H9 (cell line): ENCODE results near the gene WFDC1. TPM values are rescaled to one million over a fixed set of nuclear protein-coding genes. Genes with fewer than 3 reads are reported as not detected.

ENCODE experiments used
- DNase-seq: peaks from one replicate; pipeline ENCODE4 v3.0.0-alpha.2; 2017
- H2AFZ ChIP-seq: one replicate; pipeline ENCODE4 v1.6.1; 2013; ENCODE audit warnings: mild to moderate bottlenecking, low read length, control low read depth, moderate library complexity
- H2AK5ac ChIP-seq: 2 replicates; pipeline ENCODE4 v1.6.1; 2013; ENCODE audit warnings: low read length, control low read depth, mixed read lengths; ENCODE audit not compliant: insufficient read length
- H2BK120ac ChIP-seq: one replicate; pipeline ENCODE4 v1.6.1; 2013; ENCODE audit warnings: low read depth, mild to moderate bottlenecking, low read length, control low read depth, inconsistent platforms; ENCODE audit not compliant: poor library complexity, severe bottlenecking
- H2BK12ac ChIP-seq: 2 replicates; pipeline ENCODE4 v1.6.1; 2013; ENCODE audit warnings: low read length, control low read depth, mixed read lengths, low read depth; ENCODE audit not compliant: insufficient read length
- H2BK15ac ChIP-seq: 2 replicates; pipeline ENCODE4 v1.6.1; 2013; ENCODE audit warnings: low read depth, low read length, control low read depth
- H2BK20ac ChIP-seq: one replicate; pipeline ENCODE4 v1.6.1; 2013; ENCODE audit warnings: low read depth, mild to moderate bottlenecking, low read length, control low read depth, inconsistent platforms; ENCODE audit not compliant: poor library complexity, severe bottlenecking
- H2BK5ac ChIP-seq: 2 replicates; pipeline ENCODE4 v1.6.1; 2013; ENCODE audit warnings: low read length, control low read depth, mixed read lengths; ENCODE audit not compliant: insufficient read length
- H3K14ac ChIP-seq: 2 replicates; pipeline ENCODE4 v1.6.1; 2013; ENCODE audit warnings: low read length, control low read depth; ENCODE audit not compliant: insufficient read depth
- H3K18ac ChIP-seq: 2 replicates; pipeline ENCODE4 v1.6.1; 2013; ENCODE audit warnings: low read depth, mild to moderate bottlenecking, mixed read lengths, low read length, control low read depth; ENCODE audit not compliant: insufficient read length
- H3K23ac ChIP-seq: 2 replicates; pipeline ENCODE4 v1.6.1; 2013; ENCODE audit warnings: low read length, control low read depth, mixed read lengths, low read depth; ENCODE audit not compliant: insufficient read length
- H3K23me2 ChIP-seq: 2 replicates; pipeline ENCODE4 v1.6.1; 2013; ENCODE audit warnings: low read depth, mild to moderate bottlenecking, mixed read lengths, low read length, control low read depth; ENCODE audit not compliant: insufficient read length, poor library complexity, severe bottlenecking
- H3K27ac ChIP-seq: 2 replicates; pipeline ENCODE4 v1.5.1; 2013; ENCODE audit warnings: low read length, control low read depth, mixed read lengths, low read depth; ENCODE audit not compliant: insufficient read length
- H3K27me3 ChIP-seq: 2 replicates; pipeline ENCODE4 v1.6.1; 2013; ENCODE audit warnings: low read length, control low read depth, inconsistent platforms; ENCODE audit not compliant: insufficient read depth
- H3K4ac ChIP-seq: 2 replicates; pipeline ENCODE4 v1.6.1; 2013; ENCODE audit warnings: low read depth, mild to moderate bottlenecking, control low read depth, inconsistent platforms, low read length, moderate library complexity
- H3K4me1 ChIP-seq: 2 replicates; pipeline ENCODE4 v1.6.1; 2013; ENCODE audit warnings: low read length, control low read depth, inconsistent platforms; ENCODE audit not compliant: insufficient read depth
- H3K4me2 ChIP-seq: 2 replicates; pipeline ENCODE4 v1.6.1; 2013; ENCODE audit warnings: low read length, control low read depth, mixed read lengths; ENCODE audit not compliant: insufficient read length, insufficient read depth
- H3K56ac ChIP-seq: 2 replicates; pipeline ENCODE4 v1.6.1; 2013; ENCODE audit warnings: low read depth, mild to moderate bottlenecking, mixed read lengths, low read length, control low read depth; ENCODE audit not compliant: insufficient read length
- H3K79me1 ChIP-seq: 2 replicates; pipeline ENCODE4 v1.6.1; 2013; ENCODE audit warnings: low read depth, mild to moderate bottlenecking, moderate library complexity, low read length, control low read depth, inconsistent platforms; ENCODE audit not compliant: insufficient read depth, poor library complexity, severe bottlenecking
- H3K79me2 ChIP-seq: 2 replicates; pipeline ENCODE4 v1.6.1; 2013; ENCODE audit warnings: low read length, control low read depth, inconsistent platforms; ENCODE audit not compliant: insufficient read depth
- H3K9ac ChIP-seq: 2 replicates; pipeline ENCODE4 v1.6.1; 2013; ENCODE audit warnings: low read length, control low read depth, mixed read lengths; ENCODE audit not compliant: insufficient read length; ENCODE audit errors: extremely low read depth
- H3K9me3 ChIP-seq: one replicate; pipeline ENCODE4 v1.6.1; 2013; ENCODE audit warnings: low read depth, low read length, inconsistent platforms; ENCODE audit not compliant: control insufficient read depth
- H3T11ph ChIP-seq: one replicate; pipeline ENCODE4 v1.6.1; 2013; ENCODE audit warnings: mild to moderate bottlenecking, low read length, control low read depth, inconsistent platforms
- H4K20me1 ChIP-seq: one replicate; pipeline ENCODE4 v1.6.1; 2013; ENCODE audit not compliant: control insufficient read depth, insufficient read length, insufficient read depth
- H4K5ac ChIP-seq: 2 replicates; pipeline ENCODE4 v1.6.1; 2013; ENCODE audit warnings: low read depth, mild to moderate bottlenecking, mixed read lengths, low read length, control low read depth; ENCODE audit not compliant: insufficient read length
- H4K8ac ChIP-seq: replicated peaks from 2 replicates; pipeline ENCODE4 v1.6.1; 2013; ENCODE audit warnings: low read length, control low read depth, mixed read lengths, low read depth; ENCODE audit not compliant: insufficient read length
- H4K91ac ChIP-seq: 2 replicates; pipeline ENCODE4 v1.6.1; 2013; ENCODE audit warnings: low read depth, mild to moderate bottlenecking, moderate library complexity, mixed read lengths, low read length, control low read depth; ENCODE audit not compliant: insufficient read length
- H3K27ac Mint-ChIP-seq, 3 experiments: 2 replicates in 2 of 3; 3 replicates in 1 of 3; pipeline ENCODE4 v1.8.0; 2020 to 2021; ENCODE audit warnings: mixed read lengths in 3 of 3, mild to moderate bottlenecking in 1 of 3, moderate library complexity in 1 of 3
- H3K27me3 Mint-ChIP-seq: 2 replicates; pipeline ENCODE4 v1.8.0; 2021; ENCODE audit warnings: low read depth, mild to moderate bottlenecking, moderate library complexity, mixed read lengths
- H3K36me3 Mint-ChIP-seq, 3 experiments: 2 replicates in 2 of 3; 3 replicates in 1 of 3; pipeline ENCODE4 v1.8.0; 2020 to 2021; ENCODE audit warnings: low read depth in 3 of 3, mixed read lengths in 3 of 3; ENCODE audit not compliant: insufficient read depth in 1 of 3
- H3K4me1 Mint-ChIP-seq, 2 experiments: 2 replicates each; pipeline ENCODE4 v1.8.0; 2020; ENCODE audit warnings: mixed read lengths in 2 of 2
- H3K4me3 Mint-ChIP-seq, 2 experiments: 2 replicates in 1 of 2; 3 replicates in 1 of 2; pipeline ENCODE4 v1.8.0; 2020 to 2021; ENCODE audit warnings: mild to moderate bottlenecking in 2 of 2, mixed read lengths in 2 of 2, moderate library complexity in 1 of 2
- H3K9me3 Mint-ChIP-seq, 2 experiments: 2 replicates in 1 of 2; 3 replicates in 1 of 2; pipeline ENCODE4 v1.8.0; 2020; ENCODE audit warnings: mild to moderate bottlenecking in 2 of 2, mixed read lengths in 2 of 2, moderate library complexity in 1 of 2
- CTCF ChIP-seq: fragments of 200-600 bp; sonication (generic); conservative IDR thresholded peaks from 3 replicates; pipeline ENCODE4 v1.8.0; 2021; ENCODE audit warnings: antibody characterized with exemption, mild to moderate bottlenecking
- WGBS: extraction: QIAGEN DNeasy Blood & Tissue Kit; methylation state at CpG from one replicate; pipeline ENCODE4 v1.1.7; 2013; ENCODE audit warnings: missing lambda C conversion rate, low lambda C conversion rate, mixed read lengths; ENCODE audit not compliant: insufficient read length; ENCODE audit errors: extremely low coverage; 5-methylcytosine and 5-hydroxymethylcytosine counted together
- total RNA-seq: library from RNA; stranded (reverse); gene quantifications from 2 replicates; pipeline ENCODE4 v1.2.1, GENCODE V29; 2021

WFDC1 gene
- total RNA-seq, 1 experiment from 2014 or later, result 0.24 TPM

- H3K27ac ChIP-seq, result no peak overlapping the region
- peaks cover 2% of the 10 kb centered on the region for H3K27me3 Mint-ChIP-seq
- no CpG with 5 or more reads among the region's 5 CpGs for WGBS
- H3K4me1 ChIP-seq, result no peaks in the 10 kb centered on the region
- no peak overlapping the region for H3K56ac ChIP-seq
- H2AK5ac ChIP-seq, result no peak overlapping the region
- H4K91ac ChIP-seq, result no peak overlapping the region
- no peak overlapping the region for H3K18ac ChIP-seq
- H3K27me3 ChIP-seq, result no peaks in the 10 kb centered on the region
- no peaks in the 10 kb centered on the region for H3K36me3 Mint-ChIP-seq
- no peaks in the 10 kb centered on the region for H3K9me3 ChIP-seq
- no peak overlapping the region for H3K4ac ChIP-seq
- no peak overlapping the region for H3K4me2 ChIP-seq
- H3K23me2 ChIP-seq, result no peaks in the 10 kb centered on the region
- no peaks in the 10 kb centered on the region for H3K79me2 ChIP-seq
- no peak overlapping the region for H2BK120ac ChIP-seq
- no peak overlapping the region for H3K4me3 Mint-ChIP-seq
- H3K14ac ChIP-seq, result no peak overlapping the region
- H3K23ac ChIP-seq, result no peak overlapping the region
- no peaks in the 10 kb centered on the region for H3K9me3 Mint-ChIP-seq
- no peak overlapping the region for H3T11ph ChIP-seq
- H2BK12ac ChIP-seq, result no peak overlapping the region
- H2BK20ac ChIP-seq, result no peak overlapping the region
- no peak overlapping the region for H2BK5ac ChIP-seq
- H4K5ac ChIP-seq, result no peak overlapping the region
- no peak overlapping the region for H2BK15ac ChIP-seq
- H4K8ac ChIP-seq, result no peak overlapping the region
- H3K9ac ChIP-seq, result no peak overlapping the region
- DNase-seq, result no peak
- no peak for TF ChIP-seq CTCF
- no peak overlapping the region for H2AFZ ChIP-seq
- no peak overlapping the region for H3K27ac Mint-ChIP-seq
- H3K4me1 Mint-ChIP-seq, result peaks cover 3 to 9% of the 10 kb centered on the region in 2 experiments; a peak in 3 of 4 replicates
- no peaks in the 10 kb centered on the region for H4K20me1 ChIP-seq
- no peaks in the 10 kb centered on the region for H3K79me1 ChIP-seq
Observed at GRCh38 chr16:84330685-84331050, 36.0 kb downstream of the WFDC1 start.
